CD4-positive, alpha-beta T cell (primary cell): ENCODE data around the gene TPR. TPM values are rescaled to one million over a fixed set of nuclear protein-coding genes. Genes with fewer than 3 reads are reported as not detected.
"Not testable (repeated sequence)": the region's sequence is repeated elsewhere in the genome, so short reads cannot be mapped to it uniquely, and the experiment has no call there.

Experiments
- ATAC-seq: fragments of 200-7000 bp; cut with Tn5 transposase; one replicate; pipeline ENCODE4 v1.10.0; 2022; ENCODE audit warnings: mild to moderate bottlenecking; ENCODE audit not compliant: poor library complexity
- CTCF ChIA-PET: fragments of 350-600 bp; sonication (Branson Sonifier 250); formaldehyde crosslinking; loops from one replicate; lab custom pipeline; 2021; ENCODE audit warnings: antibody characterized with exemption, inconsistent platforms; lab: Charles Lee
- POLR2A ChIA-PET: fragments of 350-600 bp; sonication (Branson Sonifier 250); formaldehyde crosslinking; loops from one replicate; lab custom pipeline; 2021; ENCODE audit warnings: antibody characterized with exemption, inconsistent platforms; lab: Charles Lee
- DNase-seq, 14 experiments: peaks; one replicate each; pipeline ENCODE4 v3.0.0-alpha.2; 2013 to 2020; ENCODE audit warnings: mixed read lengths in 2 of 14
- H3K27ac ChIP-seq, 2 donors: one replicate each; pipeline versions ENCODE4 v1.5.1 to v1.7.0; 2013; ENCODE audit warnings: low read length in 2 of 2, low read depth in 1 of 2, mild to moderate bottlenecking in 1 of 2
- H3K27me3 ChIP-seq, 2 experiments: 1 replicate in 1 of 2; 2 replicates in 1 of 2; pipeline versions ENCODE4 v1.6.1 to v1.7.0; 2013; ENCODE audit warnings: low read length in 2 of 2, control low read depth in 1 of 2, mild to moderate bottlenecking in 1 of 2, moderate library complexity in 1 of 2; ENCODE audit not compliant: insufficient read depth in 2 of 2, control insufficient read depth in 1 of 2
- H3K36me3 ChIP-seq: one replicate; pipeline ENCODE4 v1.6.1; 2013; ENCODE audit warnings: low read length, control low read depth; ENCODE audit not compliant: insufficient read depth
- H3K4me1 ChIP-seq: one replicate; pipeline ENCODE4 v1.6.1; 2013; ENCODE audit warnings: low read length, control low read depth; ENCODE audit not compliant: insufficient read depth
- H3K4me3 ChIP-seq: one replicate; pipeline ENCODE4 v1.5.1; 2013; ENCODE audit warnings: mild to moderate bottlenecking, low read length, moderate library complexity
- H3K9me3 ChIP-seq, 2 experiments: 1 replicate in 1 of 2; 2 replicates in 1 of 2; pipeline versions ENCODE4 v1.6.1 to v1.7.0; 2013; ENCODE audit warnings: low read length in 2 of 2, mild to moderate bottlenecking in 2 of 2, control low read depth in 1 of 2, moderate library complexity in 1 of 2; ENCODE audit not compliant: control insufficient read depth in 1 of 2, insufficient read depth in 1 of 2
- H3K27ac Mint-ChIP-seq: one replicate; pipeline ENCODE4 v1.8.0; 2020; ENCODE audit warnings: mixed read lengths
- H3K27me3 Mint-ChIP-seq: one replicate; pipeline ENCODE4 v1.8.0; 2021; ENCODE audit warnings: mixed read lengths
- H3K36me3 Mint-ChIP-seq: one replicate; pipeline ENCODE4 v1.8.0; 2021; ENCODE audit warnings: low read depth, mixed read lengths
- H3K4me1 Mint-ChIP-seq: one replicate; pipeline ENCODE4 v1.8.0; 2021; ENCODE audit warnings: low read depth, mixed read lengths
- H3K4me3 Mint-ChIP-seq: one replicate; pipeline ENCODE4 v1.8.0; 2020; ENCODE audit warnings: mild to moderate bottlenecking, mixed read lengths
- H3K9me3 Mint-ChIP-seq: one replicate; pipeline ENCODE4 v1.8.0; 2020; ENCODE audit warnings: mixed read lengths
- CTCF ChIP-seq: fragments of 200-600 bp; IDR thresholded peaks from one replicate; pipeline ENCODE4 v1.8.0; 2022; ENCODE audit warnings: antibody characterized with exemption, mild to moderate bottlenecking
- intact Hi-C, 2 experiments: fragments of 100-400 bp; cut with DNase I in 1 of 2; cut with micrococcal nuclease in 1 of 2; formaldehyde crosslinking; loops; one replicate each; pipeline versions ENCODE4 v1.15.1 to v1.9.0; 2023 to 2025; cut with DNase I, micrococcal nuclease
- total RNA-seq, 174 experiments: library from RNA in 2 of 174; stranded (reverse) in 2 of 174; gene quantifications; one replicate each; pipeline ENCODE4 v1.2.3 and lab custom pipeline; 2021 to 2026

Gene TPR
- total RNA-seq, 2 experiments from 2014 or later = 82.3 to 91.3 TPM

DNA sequence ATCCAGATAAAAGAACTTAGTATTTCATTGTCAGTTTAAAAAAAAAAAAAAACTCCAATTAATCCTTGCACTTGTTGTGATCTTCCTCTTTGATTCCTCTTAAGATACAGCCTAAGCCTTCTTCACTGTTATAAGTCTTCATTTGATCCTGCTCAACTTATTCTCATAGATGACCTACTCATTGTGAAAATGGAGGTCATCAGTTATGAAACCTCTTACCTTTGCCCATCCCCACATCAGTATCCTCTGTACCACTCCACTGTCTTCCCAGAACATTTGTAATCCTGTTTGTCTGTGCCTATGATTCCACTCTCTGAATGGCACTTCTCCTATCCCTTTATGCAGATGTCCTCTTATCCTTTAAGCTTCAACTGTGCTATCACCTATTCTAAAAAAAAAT lies 28.6 kb upstream of the TPR start:
- no peak overlapping the region for H3K27ac Mint-ChIP-seq

GRCh38 chr1:186401446-186401845 lies 26.4 kb upstream of the TPR start:
- H3K9me3 ChIP-seq, H3K4me3 ChIP-seq, DNase-seq, H3K4me1 Mint-ChIP-seq, POLR2A ChIA-PET, H3K27me3 Mint-ChIP-seq, H3K27ac Mint-ChIP-seq, H3K9me3 Mint-ChIP-seq, H3K4me3 Mint-ChIP-seq, ATAC-seq, H3K27ac ChIP-seq, H3K27me3 ChIP-seq, CTCF ChIA-PET, H3K4me1 ChIP-seq: not testable (repeated sequence)
- peaks cover 35% of the 10 kb centered on the region for H3K36me3 ChIP-seq
- intact Hi-C loops = loop anchor here in 1 of 2 experiments (10.0 kb wide), 1 partner anchor 583 kb away; no protein-coding TSS in a partner anchor
- H3K36me3 Mint-ChIP-seq = peaks cover 71% of the 10 kb centered on the region

More for the DNA sequence above, 28.6 kb upstream of the TPR start:
- no peak for ATAC-seq
- no peak overlapping the region for H3K27ac ChIP-seq
- H3K27me3 ChIP-seq = no peaks in the 10 kb centered on the region
- peaks cover 45% of the 10 kb centered on the region for H3K36me3 ChIP-seq
- ChIA-PET CTCF (interaction anchor here (0.9 to 1.2 kb wide), 3 partner anchors 15 to 28 kb away, joined by 3 to 7 read pairs (median 5); partner anchors contain the start of genes ODR4 and TPR), POLR2A (no interaction called here)
- Mint-ChIP-seq H3K9me3 (no peaks in the 10 kb centered on the region), H3K27me3 (no peaks in the 10 kb centered on the region), H3K4me1 (no peaks in the 10 kb centered on the region), H3K4me3 (no peak overlapping the region), H3K36me3 (peaks cover 79% of the 10 kb centered on the region)
- TF ChIP-seq CTCF = no peak
- no peak overlapping the region for H3K4me3 ChIP-seq
- no peaks in the 10 kb centered on the region for H3K9me3 ChIP-seq
- intact Hi-C loops = loop anchor here in 1 of 2 experiments (10.0 kb wide), 1 partner anchor 581 kb away; no protein-coding TSS in a partner anchor
- DNase-seq = no peak
- H3K4me1 ChIP-seq = no peaks in the 10 kb centered on the region

DNA sequence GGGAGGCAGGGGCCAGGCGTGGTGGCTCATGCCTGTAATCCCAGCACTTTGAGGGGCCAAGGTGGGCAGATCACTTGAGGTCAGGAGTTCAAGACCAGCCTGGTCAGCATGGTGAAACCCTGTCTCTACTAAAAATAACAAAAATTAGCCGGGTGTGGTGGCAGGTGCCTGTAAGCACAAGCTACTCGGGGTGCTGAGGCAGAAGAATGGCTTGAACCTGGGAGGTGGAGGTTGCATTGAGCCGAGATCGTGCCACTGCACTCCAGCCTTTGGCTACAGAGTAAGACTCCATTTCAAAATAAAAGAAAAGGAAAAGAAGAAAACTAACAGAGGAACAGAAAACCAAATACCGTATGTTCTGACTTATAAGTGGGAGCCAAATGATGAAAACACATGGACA lies 17.7 kb upstream of the TPR start:
- not testable (repeated sequence) for ATAC-seq, H3K4me3 Mint-ChIP-seq

DNA sequence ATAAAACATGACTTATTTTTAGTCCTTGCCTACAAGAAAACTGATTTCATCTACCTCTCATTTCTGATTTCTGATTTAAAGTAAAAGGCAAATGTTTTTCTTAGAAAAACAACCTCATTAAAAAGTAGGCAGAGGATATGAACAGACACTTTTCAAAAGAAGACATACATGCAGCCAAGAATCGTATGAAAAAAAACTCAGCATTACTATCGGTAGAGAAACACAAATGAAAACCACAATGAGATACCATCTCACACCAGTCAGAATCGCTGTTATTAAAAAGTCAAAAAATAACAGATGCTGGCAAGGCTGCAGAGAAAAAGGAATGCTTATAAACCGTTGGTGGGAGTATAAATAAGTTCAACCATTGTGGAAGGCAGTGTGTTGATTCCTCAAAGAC lies 16.8 kb upstream of the TPR start:
- Mint-ChIP-seq H3K27me3 (no peaks in the 10 kb centered on the region), H3K9me3 (no peaks in the 10 kb centered on the region), H3K4me3 (no peak overlapping the region), H3K4me1 (no peaks in the 10 kb centered on the region), H3K27ac (no peak overlapping the region), H3K36me3 (peaks cover 79% of the 10 kb centered on the region)
- CTCF ChIA-PET = no interaction called here
- Histone ChIP-seq H3K4me3 (no peak overlapping the region), H3K27ac (no peak overlapping the region), H3K27me3 (no peaks in the 10 kb centered on the region), H3K36me3 (peaks cover 61% of the 10 kb centered on the region), H3K4me1 (no peaks in the 10 kb centered on the region), H3K9me3 (no peaks in the 10 kb centered on the region)
- no peak for TF ChIP-seq CTCF
- POLR2A ChIA-PET = interaction anchor here (1.6 kb wide), 1 partner anchor 16 kb away, joined by 4 read pairs; the partner anchor contains the start of genes ODR4 and TPR
- ATAC-seq (no peak), DNase-seq (peak in 1 of 14 experiments; percentile 21)
- intact Hi-C loops = no loop called here

More for the DNA sequence above, 17.7 kb upstream of the TPR start:
- DNase-seq, H3K9me3 Mint-ChIP-seq, H3K27ac Mint-ChIP-seq, H3K27ac ChIP-seq, H3K4me3 ChIP-seq, H3K4me1 Mint-ChIP-seq, H3K4me1 ChIP-seq, intact Hi-C loops, H3K27me3 ChIP-seq, H3K9me3 ChIP-seq, H3K27me3 Mint-ChIP-seq: not testable (repeated sequence)
- peaks cover 81% of the 10 kb centered on the region for H3K36me3 Mint-ChIP-seq
- peaks cover 57% of the 10 kb centered on the region for H3K36me3 ChIP-seq
- POLR2A ChIA-PET = interaction anchor here (1.6 kb wide), 1 partner anchor 17 kb away, joined by 4 read pairs; the partner anchor contains the start of genes ODR4 and TPR
- CTCF ChIA-PET = interaction anchor here (1.6 kb wide), 1 partner anchor 12 kb away, joined by 3 read pairs; no protein-coding TSS in a partner anchor
